GM10266 (cell line): ENCODE data around the gene CMIP.

Experiments
- DNase-seq: peaks from one replicate; pipeline ENCODE4 v3.0.0; 2012; ENCODE audit errors: extremely low spot score
- TF ChIP-seq, protein P1 (sequence below): IDR thresholded peaks from 2 replicates; pipeline ENCODE4 v1.5.1; 2012; ENCODE audit warnings: mild to moderate bottlenecking, low read depth; ENCODE audit not compliant: control insufficient read depth, insufficient read depth; ENCODE audit errors: missing control alignments

The CMIP gene

DNA sequence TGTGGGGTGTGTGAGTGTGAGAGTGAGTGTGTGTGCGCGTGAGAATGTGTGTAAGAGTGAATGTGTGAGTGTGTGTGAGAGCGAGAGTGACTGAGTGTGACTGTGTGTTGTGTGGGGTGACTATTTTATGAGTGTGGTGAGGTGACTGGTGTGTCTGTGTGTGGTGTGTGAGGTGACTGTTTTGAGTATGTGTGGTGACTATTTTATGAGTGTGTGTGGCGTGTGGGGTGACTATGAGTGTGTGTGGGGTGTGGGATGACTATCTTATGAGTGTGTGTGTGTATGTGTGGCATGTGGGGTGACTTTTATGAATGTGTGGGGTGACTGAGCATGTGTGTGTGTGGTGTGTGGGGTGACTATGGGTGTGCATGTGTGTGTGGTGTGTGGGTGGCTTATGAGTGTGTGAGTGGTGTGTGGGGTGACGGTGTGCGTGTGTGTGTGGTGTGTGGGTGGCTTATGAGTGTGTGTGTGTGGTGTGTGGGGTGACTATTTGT, 181.6 kb downstream of the CMIP start:
- DNase-seq, result no peak
- TF ChIP-seq, protein P1, sequence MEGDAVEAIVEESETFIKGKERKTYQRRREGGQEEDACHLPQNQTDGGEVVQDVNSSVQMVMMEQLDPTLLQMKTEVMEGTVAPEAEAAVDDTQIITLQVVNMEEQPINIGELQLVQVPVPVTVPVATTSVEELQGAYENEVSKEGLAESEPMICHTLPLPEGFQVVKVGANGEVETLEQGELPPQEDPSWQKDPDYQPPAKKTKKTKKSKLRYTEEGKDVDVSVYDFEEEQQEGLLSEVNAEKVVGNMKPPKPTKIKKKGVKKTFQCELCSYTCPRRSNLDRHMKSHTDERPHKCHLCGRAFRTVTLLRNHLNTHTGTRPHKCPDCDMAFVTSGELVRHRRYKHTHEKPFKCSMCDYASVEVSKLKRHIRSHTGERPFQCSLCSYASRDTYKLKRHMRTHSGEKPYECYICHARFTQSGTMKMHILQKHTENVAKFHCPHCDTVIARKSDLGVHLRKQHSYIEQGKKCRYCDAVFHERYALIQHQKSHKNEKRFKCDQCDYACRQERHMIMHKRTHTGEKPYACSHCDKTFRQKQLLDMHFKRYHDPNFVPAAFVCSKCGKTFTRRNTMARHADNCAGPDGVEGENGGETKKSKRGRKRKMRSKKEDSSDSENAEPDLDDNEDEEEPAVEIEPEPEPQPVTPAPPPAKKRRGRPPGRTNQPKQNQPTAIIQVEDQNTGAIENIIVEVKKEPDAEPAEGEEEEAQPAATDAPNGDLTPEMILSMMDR, result no peak

DNA sequence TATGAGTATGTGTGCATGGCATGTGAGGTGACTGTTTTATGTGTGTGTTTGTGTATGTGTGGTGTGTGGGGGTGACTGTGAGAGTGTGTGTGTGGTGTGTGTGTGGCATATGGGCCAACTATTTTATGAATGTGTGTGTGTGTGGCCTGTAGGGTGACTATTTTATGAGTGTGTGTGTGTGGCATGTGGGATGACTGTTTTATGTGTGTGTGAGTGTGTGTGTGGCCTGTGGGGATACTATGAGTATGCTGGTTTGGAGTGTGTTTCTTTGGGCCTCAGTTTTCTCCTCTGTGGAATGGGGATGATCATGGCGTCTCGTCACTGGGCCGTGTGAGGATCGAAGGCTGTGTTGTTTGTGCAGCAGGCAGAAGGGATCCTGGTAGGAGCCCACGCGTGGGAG, 182.4 kb downstream of the CMIP start:
- TF ChIP-seq, protein P1, result no peak
- no peak for DNase-seq

DNA sequence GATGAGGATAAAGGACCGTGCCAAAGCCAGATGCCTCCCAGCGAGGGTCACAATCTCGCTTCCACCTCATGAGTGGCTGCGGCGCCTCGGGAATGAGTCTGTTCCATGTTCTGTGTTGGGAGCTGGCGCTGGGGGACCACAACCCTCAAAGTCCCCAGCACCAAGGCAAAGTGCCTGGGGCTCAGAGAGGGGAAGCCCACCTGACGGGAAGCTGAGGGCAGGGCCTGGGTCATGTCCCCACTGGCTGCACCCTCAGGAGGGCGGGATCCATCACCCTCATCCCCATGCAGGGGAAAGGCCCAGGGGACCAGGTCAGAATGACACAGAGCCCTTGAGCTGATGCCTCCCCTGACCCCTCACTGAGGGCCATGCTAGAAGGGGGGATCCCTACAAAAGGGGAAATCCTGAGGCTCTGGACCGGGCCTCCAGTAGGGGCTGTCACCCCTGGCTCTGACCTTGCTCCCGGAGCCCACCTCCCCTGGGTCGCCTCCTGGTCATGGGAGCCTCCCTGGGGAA, 183.2 kb downstream of the CMIP start:
- TF ChIP-seq, protein P1, result no peak
- no peak for DNase-seq

DNA sequence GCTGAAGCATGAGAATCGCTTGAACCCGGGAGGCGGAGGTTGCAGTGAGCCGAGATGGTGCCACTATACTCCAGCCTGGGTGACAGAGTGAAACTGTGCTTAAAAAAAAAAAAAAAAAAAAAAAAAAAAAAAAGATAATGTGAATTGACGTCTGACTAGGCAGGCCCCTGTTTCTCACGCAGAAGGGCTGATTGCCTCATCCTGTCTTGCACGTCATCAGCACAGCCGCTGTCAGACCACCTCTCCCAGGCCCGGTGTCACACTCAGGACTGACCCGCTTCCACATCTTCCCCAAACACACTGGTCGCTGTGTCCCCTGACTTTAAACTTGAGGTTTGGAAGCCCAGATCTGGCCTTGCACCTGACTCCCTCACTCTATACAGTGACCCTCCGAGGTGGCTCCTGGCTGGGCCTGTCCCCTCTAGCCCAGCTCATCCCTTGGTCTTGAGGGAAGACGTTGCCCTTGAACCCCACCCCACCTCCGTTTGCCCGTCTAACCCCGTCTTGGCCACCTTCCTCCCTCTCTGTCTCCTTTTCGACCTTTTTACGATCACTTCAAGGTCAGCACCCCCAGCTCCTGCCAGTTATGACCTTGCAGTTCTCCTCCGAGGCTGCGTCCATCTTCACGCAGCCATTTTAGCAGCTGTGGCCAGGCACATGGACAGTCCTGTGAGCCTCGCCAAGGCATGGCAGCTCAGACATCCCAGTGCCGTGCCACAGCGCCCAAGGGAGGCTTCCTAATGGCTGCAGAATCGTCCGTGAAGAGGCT, 184.6 kb downstream of the CMIP start:
- DNase-seq, result no peak
- TF ChIP-seq, protein P1, result no peak

DNA sequence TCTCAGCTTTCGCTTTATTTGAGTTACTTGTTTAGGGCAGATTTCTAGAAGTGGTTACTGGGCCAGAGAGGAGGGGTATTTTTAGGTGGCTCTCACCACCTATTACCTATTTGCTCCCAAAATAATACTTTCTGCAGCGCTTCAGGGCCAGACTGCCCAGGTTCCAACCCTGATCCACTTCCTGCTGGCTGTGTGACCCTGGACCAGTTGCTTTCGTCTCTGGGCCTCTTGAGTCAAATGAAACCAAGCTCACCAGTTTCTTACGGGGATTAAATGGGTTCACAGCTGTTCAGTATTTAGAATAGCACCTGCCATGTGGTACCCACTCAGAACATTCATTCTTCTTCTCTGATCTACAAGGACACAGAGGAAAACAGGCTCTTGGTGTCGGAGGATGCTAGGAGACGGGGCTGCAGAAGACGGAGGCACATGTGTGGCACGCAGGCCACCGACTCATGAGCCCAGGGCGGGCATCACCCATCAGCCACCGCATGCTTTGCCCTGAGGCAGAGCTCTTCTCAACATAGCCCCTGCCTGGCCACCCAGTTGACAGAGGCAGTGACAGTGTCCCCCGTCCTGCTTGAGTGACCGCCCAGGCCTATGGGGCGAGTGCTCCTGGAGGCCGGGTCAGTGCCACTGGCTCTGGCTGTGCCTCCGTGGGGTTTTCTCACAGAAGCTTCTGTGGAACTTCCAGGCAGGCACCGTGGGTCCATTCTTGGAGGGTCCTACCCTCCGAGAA, 185.5 kb downstream of the CMIP start:
- TF ChIP-seq, protein P1, result no peak
- no peak for DNase-seq

DNA sequence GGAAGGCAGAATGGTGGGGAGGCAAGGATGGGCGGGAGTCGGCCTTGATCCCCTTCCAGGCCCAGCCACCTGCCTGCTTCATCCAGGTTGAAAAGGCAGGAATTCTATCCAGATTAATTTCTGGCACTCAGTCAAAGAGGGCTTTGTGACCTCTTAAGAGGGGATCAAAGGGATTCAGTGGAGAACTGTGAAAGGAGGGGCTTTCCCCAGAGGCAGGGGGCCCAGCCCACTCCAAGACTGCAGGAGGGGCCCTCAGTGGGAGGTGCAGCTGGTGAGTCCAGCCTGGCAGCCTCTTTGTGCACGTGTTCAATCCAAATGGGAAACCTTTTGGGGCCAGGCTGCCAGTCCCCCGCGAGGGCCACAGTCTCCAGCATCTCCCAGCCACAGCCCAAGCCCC, 186.0 kb downstream of the CMIP start:
- TF ChIP-seq, protein P1, result no peak
- DNase-seq, result no peak
